ENCODE data around the gene AKAP6. TPM values are rescaled to one million over a fixed set of nuclear protein-coding genes. Genes with fewer than 3 reads are reported as not detected.

The AKAP6 gene
- total and polyA plus RNA-seq, 7 donors, result 0.60 to 56.2 (median 29.5) TPM; not detected in 1

DNA sequence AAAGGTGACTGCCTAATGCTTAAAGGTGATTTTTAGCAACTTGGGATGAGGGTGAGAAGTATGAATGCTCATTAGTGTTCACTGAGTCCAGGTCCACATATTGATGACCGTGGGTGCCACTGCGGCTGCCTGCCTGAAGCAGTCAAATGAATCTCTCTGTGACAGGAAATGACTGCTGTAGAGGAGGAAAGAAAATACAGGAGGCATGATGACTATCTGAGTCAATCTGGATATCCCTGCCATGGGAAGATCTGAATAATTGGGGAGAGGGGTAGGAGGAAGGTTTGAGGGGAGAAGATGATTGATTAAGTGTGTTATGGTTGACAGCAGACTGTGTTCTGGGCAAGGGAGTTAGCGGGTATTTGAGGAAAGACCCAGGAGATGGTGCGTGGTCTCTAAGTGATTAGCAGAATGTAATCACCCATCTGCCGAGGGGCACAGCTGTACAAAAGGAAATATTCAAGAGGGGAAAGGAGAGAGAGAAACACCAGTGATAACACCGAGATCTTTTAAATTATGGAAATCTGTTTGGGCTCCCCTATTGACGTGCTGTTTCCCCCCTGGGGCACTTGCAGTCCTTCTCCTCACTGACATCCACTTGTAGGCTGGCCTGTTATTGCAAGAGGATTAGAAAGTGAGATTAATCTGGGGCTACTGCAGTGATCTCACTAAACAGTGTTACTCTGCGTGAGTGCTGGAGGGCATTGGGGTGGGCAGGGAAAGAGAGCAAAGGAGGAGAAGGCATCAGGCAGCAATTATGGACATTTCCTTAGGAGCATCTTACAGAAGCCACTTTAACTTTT, 97.7 kb downstream of the AKAP6 start:
- Histone ChIP-seq H3K36me3 (no peaks in the 10 kb centered on the region), H3K4me1 (peaks cover 0 to 39% (median 15%) of the 10 kb centered on the region in 4 donors), H3K4me3 (no peak overlapping the region), H3K9me3 (no peaks in the 10 kb centered on the region), H3K27ac (peak overlapping the region; percentile 61 to 83 (median 76)), H3K27me3 (no peaks in the 10 kb centered on the region)
- intact Hi-C loops (cut with DNase I), result no loop called here
- no peak for TF ChIP-seq POLR2A (IDR thresholded peaks at IDR 0.05)
- no peak for TF ChIP-seq EP300 (IDR thresholded peaks at IDR 0.05)
- TF ChIP-seq, protein P1, sequence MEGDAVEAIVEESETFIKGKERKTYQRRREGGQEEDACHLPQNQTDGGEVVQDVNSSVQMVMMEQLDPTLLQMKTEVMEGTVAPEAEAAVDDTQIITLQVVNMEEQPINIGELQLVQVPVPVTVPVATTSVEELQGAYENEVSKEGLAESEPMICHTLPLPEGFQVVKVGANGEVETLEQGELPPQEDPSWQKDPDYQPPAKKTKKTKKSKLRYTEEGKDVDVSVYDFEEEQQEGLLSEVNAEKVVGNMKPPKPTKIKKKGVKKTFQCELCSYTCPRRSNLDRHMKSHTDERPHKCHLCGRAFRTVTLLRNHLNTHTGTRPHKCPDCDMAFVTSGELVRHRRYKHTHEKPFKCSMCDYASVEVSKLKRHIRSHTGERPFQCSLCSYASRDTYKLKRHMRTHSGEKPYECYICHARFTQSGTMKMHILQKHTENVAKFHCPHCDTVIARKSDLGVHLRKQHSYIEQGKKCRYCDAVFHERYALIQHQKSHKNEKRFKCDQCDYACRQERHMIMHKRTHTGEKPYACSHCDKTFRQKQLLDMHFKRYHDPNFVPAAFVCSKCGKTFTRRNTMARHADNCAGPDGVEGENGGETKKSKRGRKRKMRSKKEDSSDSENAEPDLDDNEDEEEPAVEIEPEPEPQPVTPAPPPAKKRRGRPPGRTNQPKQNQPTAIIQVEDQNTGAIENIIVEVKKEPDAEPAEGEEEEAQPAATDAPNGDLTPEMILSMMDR (IDR thresholded peaks at IDR 0.05), result no peak
- no peak for TF ChIP-seq POLR2AphosphoS5 (IDR thresholded peaks at IDR 0.05)
- WGBS, 2 donors, result 84 to 86% methylated on average over 8 of the region's 8 CpGs
- DNase-seq, result no peak

DNA sequence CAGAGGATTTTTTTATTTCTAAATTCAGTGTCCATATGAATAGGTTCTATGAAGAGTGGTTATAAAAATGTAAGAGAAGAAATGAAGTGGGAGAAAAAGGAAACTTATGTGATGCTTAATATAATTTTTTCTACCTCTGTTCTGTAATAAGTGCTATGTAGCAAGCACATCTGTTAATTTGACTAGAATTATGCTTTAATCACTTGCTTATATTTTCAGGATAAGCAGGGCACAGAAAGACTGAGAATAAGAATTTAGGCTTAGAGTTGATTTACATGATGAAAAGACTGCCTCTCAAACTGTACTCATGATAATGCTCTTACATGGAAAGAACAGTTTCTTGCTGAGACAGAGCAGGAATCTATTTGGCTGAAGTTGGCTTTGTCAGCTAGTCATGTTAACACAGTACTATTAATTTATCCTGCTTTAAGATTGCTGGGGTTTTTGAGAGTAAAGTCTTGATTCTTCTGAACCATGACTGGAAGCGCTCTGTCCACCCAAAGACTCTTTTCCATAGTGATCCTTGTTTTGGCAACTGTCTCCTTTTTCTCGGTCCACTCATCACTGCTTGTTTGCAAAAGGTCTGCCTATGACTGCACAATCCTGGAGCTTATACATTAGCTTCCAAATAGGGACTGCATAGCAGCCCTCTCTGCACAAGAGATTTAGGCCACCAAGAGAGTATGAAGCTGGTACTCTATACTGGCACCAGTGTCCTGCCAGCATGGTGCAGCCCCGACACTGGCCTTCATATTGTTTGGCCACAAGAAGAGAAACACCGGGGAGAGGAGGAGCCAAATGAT, 98.8 kb downstream of the AKAP6 start:
- H3K36me3 ChIP-seq, result no peaks in the 10 kb centered on the region
- H3K27me3 ChIP-seq, result no peaks in the 10 kb centered on the region
- peak overlapping the region in 3 of 4 donors; percentile 24 to 46 (median 39) for H3K4me3 ChIP-seq
- no peaks in the 10 kb centered on the region for H3K9me3 ChIP-seq
- TF ChIP-seq, protein P1 (IDR thresholded peaks at IDR 0.05), result no peak
- peak in 1 of 4 donors; percentile 7 for TF ChIP-seq POLR2AphosphoS5 (IDR thresholded peaks at IDR 0.05)
- intact Hi-C loops (cut with DNase I), result no loop called here
- H3K27ac ChIP-seq, result peak overlapping the region; percentile 61 to 83 (median 76)
- DNase-seq, result no peak
- WGBS, 2 donors, result 67 to 83% methylated on average over 4 of the region's 4 CpGs
- peaks cover 0 to 51% (median 17%) of the 10 kb centered on the region in 4 donors for H3K4me1 ChIP-seq

DNA sequence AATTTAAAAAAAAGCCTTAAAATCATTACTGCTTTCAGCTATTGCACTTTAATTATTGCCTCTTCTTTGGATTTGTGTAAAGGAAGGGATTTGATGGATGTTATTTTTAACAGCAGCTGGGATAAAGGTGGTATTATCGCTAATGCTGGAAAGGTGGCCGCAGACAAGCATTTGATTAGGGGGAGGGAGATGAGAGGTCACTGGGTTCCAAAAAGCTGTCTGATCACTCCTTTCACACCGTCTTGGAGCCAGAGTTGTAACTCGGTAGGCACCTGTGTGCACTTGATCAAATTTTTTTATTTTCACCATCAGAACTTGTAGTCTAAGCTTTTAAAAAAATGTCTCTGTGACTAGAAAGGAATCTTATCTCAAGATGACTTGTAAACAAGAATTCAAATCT, 99.8 kb downstream of the AKAP6 start:
- Histone ChIP-seq H3K27ac (peak overlapping the region; percentile 61 to 83 (median 76)), H3K4me3 (peak overlapping the region; percentile 0 to 46 (median 32)), H3K4me1 (peaks cover 0 to 60% (median 25%) of the 10 kb centered on the region in 4 donors), H3K36me3 (no peaks in the 10 kb centered on the region), H3K9me3 (no peaks in the 10 kb centered on the region), H3K27me3 (no peaks in the 10 kb centered on the region)
- TF ChIP-seq POLR2A (IDR thresholded peaks at IDR 0.05) (no peak), EP300 (IDR thresholded peaks at IDR 0.05) (no peak), POLR2AphosphoS5 (IDR thresholded peaks at IDR 0.05) (no peak)
- TF ChIP-seq, protein P1 (IDR thresholded peaks at IDR 0.05), result no peak
- 67 to 81% methylated on average over 4 of the region's 4 CpGs for WGBS, 2 donors
- no peak for DNase-seq
- intact Hi-C loops (cut with DNase I), result no loop called here

DNA sequence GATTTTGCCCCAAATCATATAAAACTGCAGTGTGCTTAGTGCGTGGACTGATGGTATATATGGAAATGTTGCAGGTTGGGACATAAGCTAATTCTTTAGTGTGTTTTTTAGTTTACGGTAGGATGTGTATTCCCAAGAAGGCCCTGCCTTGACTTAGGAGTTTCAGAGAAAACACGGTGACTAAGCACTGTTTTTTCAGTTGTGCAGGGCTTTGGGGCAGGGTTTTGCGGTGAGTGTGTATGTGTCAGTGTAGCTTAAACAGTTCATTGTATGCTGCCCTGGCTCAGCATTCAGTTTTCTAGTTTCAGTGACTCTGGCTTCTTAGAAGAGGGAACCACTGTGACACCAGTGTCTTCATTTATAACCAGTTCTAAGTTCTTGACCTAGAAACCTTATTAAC, 101.2 kb downstream of the AKAP6 start:
- Histone ChIP-seq H3K4me1 (peaks cover 0 to 61% (median 34%) of the 10 kb centered on the region in 4 donors), H3K4me3 (peak overlapping the region in 2 of 4 donors; percentile 1 to 46), H3K36me3 (no peaks in the 10 kb centered on the region), H3K27ac (peak overlapping the region; percentile 73 to 83 (median 80)), H3K9me3 (no peaks in the 10 kb centered on the region), H3K27me3 (no peaks in the 10 kb centered on the region)
- no peak for DNase-seq
- intact Hi-C loops (cut with DNase I), result no loop called here
- no peak for TF ChIP-seq EP300 (IDR thresholded peaks at IDR 0.05)
- TF ChIP-seq POLR2AphosphoS5 (IDR thresholded peaks at IDR 0.05), result no peak
- TF ChIP-seq, protein P1 (IDR thresholded peaks at IDR 0.05), result no peak
- no peak for TF ChIP-seq POLR2A (IDR thresholded peaks at IDR 0.05)
- WGBS, 2 donors, result 93 to 94% methylated on average over 4 of the region's 4 CpGs
